ENCODE results near the gene GASK1B.

DNA sequence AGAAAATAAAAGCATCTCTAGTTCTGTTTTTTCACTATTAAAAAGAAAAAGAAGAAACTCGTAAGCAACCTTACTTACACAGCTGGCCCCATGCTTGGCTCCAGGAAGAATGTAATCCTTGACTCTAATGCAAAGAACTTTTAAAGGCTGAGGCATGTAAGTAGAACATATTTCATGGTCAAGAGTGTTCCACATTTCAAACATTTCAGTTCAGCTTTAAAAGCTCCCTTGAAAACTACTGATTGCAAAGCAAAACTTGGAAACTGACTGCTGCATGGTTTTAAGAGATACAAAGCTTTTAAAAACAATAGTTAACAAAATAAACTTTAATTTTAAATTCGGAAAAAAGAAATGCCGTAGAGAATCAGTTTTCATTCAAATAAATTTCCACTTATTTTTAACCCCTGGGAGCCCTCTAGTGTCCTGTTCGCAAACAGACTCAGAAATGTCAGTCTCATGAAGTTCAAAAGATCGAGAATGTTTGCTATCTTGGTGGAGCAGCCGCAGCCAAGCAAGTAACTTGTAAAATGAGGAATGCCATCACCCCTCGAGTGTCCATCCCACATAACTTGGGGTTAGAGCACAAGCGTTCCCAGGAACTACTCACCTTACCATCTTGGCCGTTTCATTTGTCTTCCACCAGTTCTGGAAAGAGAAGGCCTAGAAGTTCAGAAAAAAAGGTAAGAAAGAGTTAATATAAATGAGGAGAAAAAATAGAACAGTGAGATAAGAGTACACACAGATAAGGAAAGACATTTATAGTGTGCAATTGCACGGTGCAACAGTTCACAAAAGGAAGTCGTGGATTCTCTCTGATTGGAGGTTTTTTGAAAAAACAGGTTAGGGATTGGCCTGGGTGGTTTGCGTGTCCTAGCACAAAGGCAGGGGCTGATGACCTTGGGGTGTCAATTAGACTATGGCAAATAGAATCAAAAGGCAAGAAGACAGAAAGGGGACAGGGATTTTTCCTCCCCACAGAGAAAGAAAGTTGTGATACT, at the start of gene GASK1B:
- no peak for TF ChIP-seq GATA2 (IDR thresholded peaks at IDR 0.05; ENCODE audit: low read depth, low read length)
- no peak for TF ChIP-seq GATA3 (IDR thresholded peaks at IDR 0.05; ENCODE audit: low read depth, low read length)
